ENCODE data around the gene KNL1.

GRCh38 chr15:40584191-40584590 is 9.9 kb upstream of the KNL1 start:
- no peak for TF ChIP-seq EZH2 (IDR thresholded peaks at IDR 0.05; ENCODE audit: borderline replicate concordance, low read depth, low read length, severe bottlenecking)
- TF ChIP-seq CTCF (IDR thresholded peaks at IDR 0.05; ENCODE audit: borderline replicate concordance, extremely low read depth, low read length, poor library complexity, severe bottlenecking) = no peak

Data from DND-41 (cell line).